Measurements from ENCODE around the gene AURKAIP1.

AURKAIP1 gene

GRCh38 chr1:1399872-1400575 lies 25.0 kb upstream of the AURKAIP1 start:
- peaks cover 0 to 33% (median 30%) of the 10 kb centered on the region in 4 experiments for H3K4me1 ChIP-seq (ENCODE audit: control extremely low read depth in 1 of 4, control insufficient read depth in 4 of 4, insufficient read depth in 4 of 4, low read length in 3 of 4)
- peak overlapping the region; percentile 56 to 97 (median 92) for H3K4me3 ChIP-seq (ENCODE audit: control insufficient read depth in 1 of 7, extremely low read depth in 1 of 7, insufficient read depth in 4 of 7, low read depth in 2 of 7, low read length in 6 of 7)
- ChIA-PET CTCF (interaction anchor here (1.1 to 3.1 kb wide), 9 partner anchors 8 to 105 kb away, joined by 3 to 12 read pairs (median 8); partner anchors contain the start of genes AURKAIP1 and MRPL20), POLR2A (interaction anchor here (2.4 kb wide), 1 partner anchor 24 kb away, joined by 10 read pairs; the partner anchor contains the start of gene AURKAIP1)
- H3K9me3 ChIP-seq (ENCODE audit: control extremely low read depth in 1 of 5, control insufficient read depth in 4 of 5, insufficient read depth in 2 of 5, low read depth in 1 of 5, low read length in 4 of 5) = no peaks in the 10 kb centered on the region
- peak overlapping the region; percentile 78 to 91 for H3K27ac ChIP-seq (ENCODE audit: insufficient read depth in 1 of 2, low read depth in 1 of 2, low read length in 2 of 2, poor library complexity in 1 of 2, severe bottlenecking in 2 of 2)
- no peak for DNase-seq
- H3K27me3 ChIP-seq (replicated peaks in 2 of 5; ENCODE audit: control insufficient read depth in 4 of 5, insufficient read depth in 5 of 5, low read length in 4 of 5) = no peaks in the 10 kb centered on the region
- WGBS (ENCODE audit: insufficient coverage) = 6% methylated on average over 30 of the region's 34 CpGs
- peaks cover 5 to 64% (median 43%) of the 10 kb centered on the region in 4 experiments for H3K36me3 ChIP-seq (ENCODE audit: control insufficient read depth in 4 of 4, insufficient read depth in 4 of 4, low read length in 3 of 4)

GRCh38 chr1:1399187-1399871 lies 24.3 kb upstream of the AURKAIP1 start, which contains the start of gene CCNL2:
Gene CCNL2 (minus strand): TSS chr1:1399335. CDS start chr1:1399306, 29 bp downstream.
- Histone ChIP-seq H3K27ac (ENCODE audit: insufficient read depth in 1 of 2, low read depth in 1 of 2, low read length in 2 of 2, poor library complexity in 1 of 2, severe bottlenecking in 2 of 2) (peak within 1 kb of the TSS; percentile 79 to 91), H3K4me1 (ENCODE audit: control extremely low read depth in 1 of 4, control insufficient read depth in 4 of 4, insufficient read depth in 4 of 4, low read length in 3 of 4) (peaks cover 0 to 33% (median 30%) of the 10 kb centered on the region in 4 experiments), H3K9me3 (ENCODE audit: control extremely low read depth in 1 of 5, control insufficient read depth in 4 of 5, insufficient read depth in 2 of 5, low read depth in 1 of 5, low read length in 4 of 5) (no peaks in the 10 kb centered on the region), H3K36me3 (ENCODE audit: control insufficient read depth in 4 of 4, insufficient read depth in 4 of 4, low read length in 3 of 4) (peaks cover 5 to 62% (median 42%) of the 10 kb centered on the region in 4 experiments), H3K27me3 (replicated peaks in 2 of 5; ENCODE audit: control insufficient read depth in 4 of 5, insufficient read depth in 5 of 5, low read length in 4 of 5) (no peaks in the 10 kb centered on the region), H3K4me3 (ENCODE audit: control insufficient read depth in 1 of 7, extremely low read depth in 1 of 7, insufficient read depth in 4 of 7, low read depth in 2 of 7, low read length in 6 of 7) (peak within 1 kb of the TSS; percentile 86 to 97 (median 92))
- POLR2A ChIA-PET = interaction anchor here (0.8 to 2.4 kb wide), 3 partner anchors 9 to 35 kb away, joined by 3 to 10 read pairs (median 4); partner anchors contain the start of gene AURKAIP1
- peak; percentile 99 for DNase-seq
- under 1% methylated on average over 61 of the region's 86 CpGs for WGBS (ENCODE audit: insufficient coverage)
- CTCF ChIA-PET = interaction anchor here (0.8 to 3.1 kb wide), 10 partner anchors 8 to 106 kb away, joined by 3 to 12 read pairs (median 6); partner anchors contain the start of genes AURKAIP1 and MRPL20

DNA sequence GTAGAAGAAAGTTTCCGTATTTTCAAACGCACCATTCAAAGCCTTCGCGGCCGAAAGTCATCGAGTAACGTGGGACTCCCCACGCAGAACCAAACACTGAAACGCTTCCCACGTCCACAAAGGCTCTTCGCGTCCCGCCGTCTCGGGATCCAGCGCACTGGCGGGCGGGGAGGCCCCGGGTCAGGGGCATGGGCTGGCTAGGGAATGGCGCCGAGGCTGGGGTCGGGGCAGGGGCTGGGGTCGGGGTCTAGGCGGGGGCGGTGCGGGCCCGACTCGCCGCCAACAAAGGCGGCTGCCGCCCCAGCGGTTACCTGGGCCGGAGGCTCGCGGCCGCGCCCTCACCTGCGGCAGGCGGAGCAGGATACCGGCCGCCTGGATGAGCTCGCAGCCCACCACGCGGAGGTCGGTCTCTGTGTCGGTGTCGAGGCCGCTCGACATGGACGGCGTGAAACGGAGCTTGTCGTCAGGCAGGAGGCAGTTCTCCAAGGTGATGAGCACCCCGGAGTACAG lies 23.7 kb upstream of the AURKAIP1 start:
- ChIA-PET POLR2A (interaction anchor here (0.8 to 2.4 kb wide), 3 partner anchors 9 to 36 kb away, joined by 3 to 10 read pairs (median 4); partner anchors contain the start of gene AURKAIP1), CTCF (interaction anchor here (0.8 to 3.1 kb wide), 9 partner anchors 9 to 106 kb away, joined by 3 to 12 read pairs (median 4); partner anchors contain the start of genes AURKAIP1 and MRPL20)
- WGBS (ENCODE audit: insufficient coverage) = under 1% methylated on average over 53 of the region's 54 CpGs
- peak overlapping the region; percentile 79 to 91 for H3K27ac ChIP-seq (ENCODE audit: insufficient read depth in 1 of 2, low read depth in 1 of 2, low read length in 2 of 2, poor library complexity in 1 of 2, severe bottlenecking in 2 of 2)
- no peak for DNase-seq
- peaks cover 5 to 64% (median 44%) of the 10 kb centered on the region in 4 experiments for H3K36me3 ChIP-seq (ENCODE audit: control insufficient read depth in 4 of 4, insufficient read depth in 4 of 4, low read length in 3 of 4)
- peaks cover 0 to 33% (median 30%) of the 10 kb centered on the region in 4 experiments for H3K4me1 ChIP-seq (ENCODE audit: control extremely low read depth in 1 of 4, control insufficient read depth in 4 of 4, insufficient read depth in 4 of 4, low read length in 3 of 4)
- no peaks in the 10 kb centered on the region for H3K9me3 ChIP-seq (ENCODE audit: control extremely low read depth in 1 of 5, control insufficient read depth in 4 of 5, insufficient read depth in 2 of 5, low read depth in 1 of 5, low read length in 4 of 5)
- H3K4me3 ChIP-seq (ENCODE audit: control insufficient read depth in 1 of 7, extremely low read depth in 1 of 7, insufficient read depth in 4 of 7, low read depth in 2 of 7, low read length in 6 of 7) = peak overlapping the region; percentile 81 to 97 (median 92)
- H3K27me3 ChIP-seq (replicated peaks in 2 of 5; ENCODE audit: control insufficient read depth in 4 of 5, insufficient read depth in 5 of 5, low read length in 4 of 5) = no peaks in the 10 kb centered on the region

- ChIA-PET CTCF (interaction anchor here (0.8 to 3.1 kb wide), 4 partner anchors 10 to 36 kb away, joined by 3 to 11 read pairs (median 6); partner anchors contain the start of gene MRPL20), POLR2A (no interaction called here)
- Histone ChIP-seq H3K36me3 (ENCODE audit: control insufficient read depth in 4 of 4, insufficient read depth in 4 of 4, low read length in 3 of 4) (peaks cover 8 to 66% (median 46%) of the 10 kb centered on the region in 4 experiments), H3K27me3 (replicated peaks in 2 of 5; ENCODE audit: control insufficient read depth in 4 of 5, insufficient read depth in 5 of 5, low read length in 4 of 5) (no peaks in the 10 kb centered on the region), H3K9me3 (ENCODE audit: control extremely low read depth in 1 of 5, control insufficient read depth in 4 of 5, insufficient read depth in 2 of 5, low read depth in 1 of 5, low read length in 4 of 5) (no peaks in the 10 kb centered on the region), H3K4me3 (ENCODE audit: control insufficient read depth in 1 of 7, extremely low read depth in 1 of 7, insufficient read depth in 4 of 7, low read depth in 2 of 7, low read length in 6 of 7) (peak overlapping the region; percentile 81 to 97 (median 92)), H3K27ac (ENCODE audit: insufficient read depth in 1 of 2, low read depth in 1 of 2, low read length in 2 of 2, poor library complexity in 1 of 2, severe bottlenecking in 2 of 2) (peak overlapping the region; percentile 79 to 91), H3K4me1 (ENCODE audit: control extremely low read depth in 1 of 4, control insufficient read depth in 4 of 4, insufficient read depth in 4 of 4, low read length in 3 of 4) (peaks cover 0 to 33% (median 30%) of the 10 kb centered on the region in 4 experiments)
- DNase-seq = peak; percentile 41 to 72 (median 61)
- 80% methylated on average over 16 of the region's 19 CpGs for whole genome bisulfite sequencing (ENCODE audit: insufficient coverage)
Observed at GRCh38 chr1:1397839-1398523, 23.0 kb upstream of the AURKAIP1 start.

DNA sequence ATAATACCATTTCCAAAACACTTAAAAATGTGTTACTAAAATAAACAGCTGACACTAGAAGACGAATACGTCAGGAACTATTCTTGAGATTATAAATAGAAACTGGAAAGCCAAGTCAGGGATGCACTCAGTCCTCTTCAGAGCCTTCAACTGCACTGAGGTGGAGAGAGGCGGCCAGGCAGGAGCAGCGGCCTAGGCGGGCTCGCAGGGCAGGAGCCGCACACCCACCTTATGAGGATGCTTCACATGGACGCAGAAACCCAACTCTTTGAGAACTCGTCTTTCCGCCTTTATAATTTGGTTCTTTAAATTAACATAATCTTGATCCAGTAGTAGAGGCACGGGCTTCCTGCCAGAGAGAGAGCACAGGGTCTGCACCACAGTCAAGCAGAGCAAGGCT lies 20.2 kb upstream of the AURKAIP1 start:
- no peak overlapping the region for H3K27ac ChIP-seq (ENCODE audit: insufficient read depth in 1 of 2, low read depth in 1 of 2, low read length in 2 of 2, poor library complexity in 1 of 2, severe bottlenecking in 2 of 2)
- ChIA-PET CTCF (interaction anchor here (1.2 kb wide), 1 partner anchor 11 kb away, joined by 3 read pairs; no protein-coding TSS in a partner anchor), POLR2A (no interaction called here)
- H3K4me3 ChIP-seq (ENCODE audit: control insufficient read depth in 1 of 7, extremely low read depth in 1 of 7, insufficient read depth in 4 of 7, low read depth in 2 of 7, low read length in 6 of 7) = no peak overlapping the region
- H3K36me3 ChIP-seq (ENCODE audit: control insufficient read depth in 4 of 4, insufficient read depth in 4 of 4, low read length in 3 of 4) = peaks cover 11 to 66% (median 56%) of the 10 kb centered on the region in 4 experiments
- no peak for DNase-seq
- H3K9me3 ChIP-seq (ENCODE audit: control extremely low read depth in 1 of 5, control insufficient read depth in 4 of 5, insufficient read depth in 2 of 5, low read depth in 1 of 5, low read length in 4 of 5) = no peaks in the 10 kb centered on the region
- peaks cover 0 to 19% (median 18%) of the 10 kb centered on the region in 4 experiments for H3K4me1 ChIP-seq (ENCODE audit: control extremely low read depth in 1 of 4, control insufficient read depth in 4 of 4, insufficient read depth in 4 of 4, low read length in 3 of 4)
- WGBS (ENCODE audit: insufficient coverage) = 91% methylated on average over 4 of the region's 11 CpGs
- no peaks in the 10 kb centered on the region for H3K27me3 ChIP-seq (replicated peaks in 2 of 5; ENCODE audit: control insufficient read depth in 4 of 5, insufficient read depth in 5 of 5, low read length in 4 of 5)

DNA sequence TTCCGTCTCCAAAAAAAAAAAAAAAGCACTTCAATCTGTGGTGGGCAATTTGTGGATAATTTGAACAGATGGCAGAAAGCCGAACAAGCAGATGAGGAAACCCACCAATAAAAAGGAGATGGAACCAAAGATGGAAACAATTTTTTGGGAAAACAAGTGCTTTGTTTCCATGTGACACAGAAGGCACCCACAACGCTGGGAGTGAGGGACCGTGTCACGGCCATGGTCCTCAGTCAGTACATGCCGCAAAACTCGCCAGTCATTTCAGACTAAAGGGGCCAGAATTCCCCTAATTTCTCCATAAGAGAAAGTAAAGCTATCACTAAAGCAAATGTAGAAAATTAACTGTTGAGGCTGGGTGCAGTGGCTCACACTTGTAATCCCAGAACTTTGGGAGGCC lies 19.1 kb upstream of the AURKAIP1 start:
- peaks cover 12 to 75% (median 63%) of the 10 kb centered on the region in 4 experiments for H3K36me3 ChIP-seq (ENCODE audit: control insufficient read depth in 4 of 4, insufficient read depth in 4 of 4, low read length in 3 of 4)
- H3K27ac ChIP-seq (ENCODE audit: insufficient read depth in 1 of 2, low read depth in 1 of 2, low read length in 2 of 2, poor library complexity in 1 of 2, severe bottlenecking in 2 of 2) = no peak overlapping the region
- ChIA-PET POLR2A (no interaction called here), CTCF (no interaction called here)
- H3K27me3 ChIP-seq (replicated peaks in 2 of 5; ENCODE audit: control insufficient read depth in 4 of 5, insufficient read depth in 5 of 5, low read length in 4 of 5) = no peaks in the 10 kb centered on the region
- peaks cover 0 to 13% (median 12%) of the 10 kb centered on the region in 4 experiments for H3K4me1 ChIP-seq (ENCODE audit: control extremely low read depth in 1 of 4, control insufficient read depth in 4 of 4, insufficient read depth in 4 of 4, low read length in 3 of 4)
- WGBS (ENCODE audit: insufficient coverage) = 100% methylated on average over 7 of the region's 7 CpGs
- DNase-seq = no peak
- no peaks in the 10 kb centered on the region for H3K9me3 ChIP-seq (ENCODE audit: control extremely low read depth in 1 of 5, control insufficient read depth in 4 of 5, insufficient read depth in 2 of 5, low read depth in 1 of 5, low read length in 4 of 5)
- no peak overlapping the region for H3K4me3 ChIP-seq (ENCODE audit: control insufficient read depth in 1 of 7, extremely low read depth in 1 of 7, insufficient read depth in 4 of 7, low read depth in 2 of 7, low read length in 6 of 7)

Data from common myeloid progenitor, CD34-positive (primary cell).